IMR-90 (cell line): ENCODE results near the gene MAPKAPK2. TPM values are rescaled to one million over a fixed set of nuclear protein-coding genes. Genes with fewer than 3 reads are reported as not detected.
A peak's percentile ranks its signal among the peaks of the same experiment; 100 is the strongest.

ENCODE experiments used
- ATAC-seq: fragments of 200-7000 bp; cut with Tn5 transposase; 2 replicates; pipeline ENCODE4 v1.9.1; 2020; ENCODE audit warnings: low read depth, mild to moderate bottlenecking, moderate library complexity
- BruUV-seq: library from RNA; stranded (reverse); fragments of 400-500 nt; replicated peaks from 2 replicates; lab custom pipeline; 2021; lab: Mats Ljungman, UMichigan
- CTCF ChIA-PET: fragments of 300-600 bp; formaldehyde crosslinking; extraction: SDS; loops from one replicate; lab custom pipeline; 2021; ENCODE audit warnings: antibody characterized with exemption; lab: Yijun Ruan, JAX
- POLR2A ChIA-PET: fragments of 300-600 bp; sonication (Branson Sonifier 250); formaldehyde crosslinking; loops from one replicate; lab custom pipeline; 2022; ENCODE audit warnings: antibody characterized with exemption; ENCODE audit not compliant: unreplicated experiment; lab: Charles Lee
- DNase-seq: peaks from one replicate; pipeline ENCODE4 v3.0.0; 2013
- H2AFZ ChIP-seq: replicated peaks from 2 replicates; pipeline ENCODE3; 2013; ENCODE audit warnings: low read length, mild to moderate bottlenecking; ENCODE audit not compliant: poor library complexity
- H2AK5ac ChIP-seq: 2 replicates; pipeline ENCODE4 v1.6.1; 2013; ENCODE audit warnings: low read depth, low read length, inconsistent platforms
- H2AK9ac ChIP-seq: replicated peaks from 2 replicates; pipeline ENCODE3; 2013; ENCODE audit warnings: mild to moderate bottlenecking, low read depth, low read length, moderate library complexity; ENCODE audit not compliant: poor library complexity
- H2BK120ac ChIP-seq: 2 replicates; pipeline ENCODE4 v1.6.1; 2013; ENCODE audit warnings: low read depth, low read length, inconsistent platforms
- H2BK15ac ChIP-seq: 3 replicates; pipeline ENCODE4 v1.6.1; 2013; ENCODE audit warnings: low read depth, low read length, inconsistent platforms
- H2BK20ac ChIP-seq: 2 replicates; pipeline ENCODE4 v1.6.1; 2013; ENCODE audit warnings: low read depth, mild to moderate bottlenecking, inconsistent platforms, low read length, moderate library complexity
- H2BK5ac ChIP-seq: 2 replicates; pipeline ENCODE4 v1.6.1; 2013; ENCODE audit warnings: mild to moderate bottlenecking, low read depth, low read length, inconsistent platforms; ENCODE audit not compliant: poor library complexity, severe bottlenecking
- H3K14ac ChIP-seq: replicated peaks from 2 replicates; pipeline ENCODE4 v1.6.1; 2013; ENCODE audit warnings: low read depth, low read length, inconsistent platforms
- H3K18ac ChIP-seq: 2 replicates; pipeline ENCODE4 v1.6.1; 2013; ENCODE audit warnings: low read depth, low read length, control low read depth
- H3K23ac ChIP-seq: 2 replicates; pipeline ENCODE4 v1.6.1; 2013; ENCODE audit warnings: low read depth, low read length, inconsistent platforms
- H3K27ac ChIP-seq: 2 replicates; pipeline ENCODE4 v1.5.1; 2013; ENCODE audit warnings: mild to moderate bottlenecking, control low read depth, low read length; ENCODE audit not compliant: insufficient read depth
- H3K27me3 ChIP-seq: 2 replicates; pipeline ENCODE4 v1.6.1; 2013; ENCODE audit warnings: low read length; ENCODE audit not compliant: control insufficient read depth, insufficient read depth
- H3K36me3 ChIP-seq: 2 replicates; pipeline ENCODE4 v1.6.1; 2013; ENCODE audit warnings: low read length, mixed read lengths; ENCODE audit not compliant: control insufficient read depth, insufficient read depth
- H3K4ac ChIP-seq: 2 replicates; pipeline ENCODE4 v1.6.1; 2013; ENCODE audit warnings: low read depth, low read length, inconsistent platforms
- H3K4me1 ChIP-seq: 2 replicates; pipeline ENCODE4 v1.6.1; 2013; ENCODE audit warnings: low read length, mixed read lengths; ENCODE audit not compliant: control insufficient read depth, insufficient read depth
- H3K4me2 ChIP-seq: 2 replicates; pipeline ENCODE4 v1.6.1; 2013; ENCODE audit warnings: low read depth, mild to moderate bottlenecking, control low read depth, low read length, moderate library complexity
- H3K4me3 ChIP-seq: 2 replicates; pipeline ENCODE4 v1.5.1; 2013; ENCODE audit warnings: low read depth, mild to moderate bottlenecking, control low read depth, low read length, moderate library complexity; ENCODE audit not compliant: insufficient read depth
- H3K56ac ChIP-seq: 2 replicates; pipeline ENCODE4 v1.6.1; 2013; ENCODE audit warnings: low read length, inconsistent platforms; ENCODE audit not compliant: insufficient read depth; ENCODE audit errors: extremely low read depth
- H3K79me1 ChIP-seq, 2 experiments: 2 replicates each; pipeline ENCODE4 v1.6.1; 2013; ENCODE audit warnings: low read length in 2 of 2, inconsistent platforms in 1 of 2, low read depth in 1 of 2
- H3K9ac ChIP-seq: 2 replicates; pipeline ENCODE4 v1.6.1; 2013; ENCODE audit warnings: low read depth, low read length, control low read depth
- H3K9me1 ChIP-seq: 2 replicates; pipeline ENCODE4 v1.6.1; 2013; ENCODE audit warnings: low read length, inconsistent platforms; ENCODE audit not compliant: insufficient read depth
- H3K9me3 ChIP-seq: 2 replicates; pipeline ENCODE4 v1.6.1; 2013; ENCODE audit warnings: low read length; ENCODE audit not compliant: control insufficient read depth, insufficient read depth
- H4K20me1 ChIP-seq: 2 replicates; pipeline ENCODE4 v1.6.1; 2013; ENCODE audit warnings: low read length, inconsistent platforms; ENCODE audit not compliant: insufficient read depth
- H4K5ac ChIP-seq: 2 replicates; pipeline ENCODE4 v1.6.1; 2013; ENCODE audit warnings: mild to moderate bottlenecking, low read depth, low read length, control low read depth
- H4K8ac ChIP-seq, 2 experiments: 2 replicates each; pipeline ENCODE4 v1.6.1; 2013; ENCODE audit warnings: low read depth in 2 of 2, low read length in 2 of 2, control low read depth in 1 of 2, inconsistent platforms in 1 of 2
- H4K91ac ChIP-seq: 2 replicates; pipeline ENCODE4 v1.6.1; 2013; ENCODE audit warnings: low read depth, low read length, inconsistent platforms; ENCODE audit not compliant: insufficient read depth
- BHLHE40 ChIP-seq: fragments of 150-350 bp; IDR thresholded peaks from 2 replicates; pipeline ENCODE4 v1.6.1; 2016; ENCODE audit warnings: mild to moderate bottlenecking, low read depth, low read length
- CEBPB ChIP-seq: IDR thresholded peaks from 2 replicates; pipeline ENCODE4 v1.6.1; 2012; ENCODE audit warnings: low read depth, low read length, improper control_type of control experiment
- FOS ChIP-seq: fragments of 150-350 bp; IDR thresholded peaks from 2 replicates; pipeline ENCODE4 v1.6.1; 2016; ENCODE audit warnings: low read depth, low read length
- MAZ ChIP-seq: IDR thresholded peaks from 2 replicates; pipeline ENCODE4 v1.6.1; 2012; ENCODE audit warnings: low read depth, mild to moderate bottlenecking, low read length, improper control_type of control experiment, moderate library complexity, borderline replicate concordance
- NFE2L2 ChIP-seq: fragments of 150-350 bp; IDR thresholded peaks from 2 replicates; pipeline ENCODE4 v1.6.1; 2016; ENCODE audit warnings: low read depth, mild to moderate bottlenecking, low read length
- POLR2A ChIP-seq: IDR thresholded peaks from 2 replicates; pipeline ENCODE4 v1.6.1; 2012; ENCODE audit warnings: mild to moderate bottlenecking, low read depth, low read length
- RAD21 ChIP-seq: IDR thresholded peaks from 2 replicates; pipeline ENCODE4 v1.6.1; 2012; ENCODE audit warnings: low read length, improper control_type of control experiment
- RFX5 ChIP-seq: IDR thresholded peaks from 2 replicates; pipeline ENCODE4 v1.8.0; 2012; ENCODE audit warnings: low read depth, mild to moderate bottlenecking, low read length, moderate library complexity
- SMC3 ChIP-seq: fragments of 150-350 bp; IDR thresholded peaks from 2 replicates; pipeline ENCODE4 v1.6.1; 2016; ENCODE audit warnings: low read depth, mild to moderate bottlenecking, antibody characterized with exemption, low read length, moderate library complexity
- WGBS, 2 experiments: methylation state at CpG; one replicate each; pipeline versions ENCODE4 v1.1.5 to v1.1.7; 2013; ENCODE audit warnings: missing lambda C conversion rate in 2 of 2; ENCODE audit not compliant: insufficient read length in 1 of 2; ENCODE audit errors: extremely low coverage in 2 of 2; 5-methylcytosine and 5-hydroxymethylcytosine counted together
- dilution Hi-C: fragments of 300-500 bp; cut with HindIII; formaldehyde crosslinking; loops from one replicate; pipeline ENCODE4 v1.14.3; 2018; ENCODE audit warnings: low sequenced_read_pairs; ENCODE audit not compliant: unreplicated experiment
- in situ Hi-C: fragments of 300-500 bp; cut with MboI; formaldehyde crosslinking; loops from 3 replicates; pipeline ENCODE4 v1.14.3; 2019; ENCODE audit warnings: low sequenced_read_pairs, inconsistent platforms, mixed read lengths
- intact Hi-C: fragments of 100-400 bp; cut with micrococcal nuclease; formaldehyde crosslinking; loops from 2 replicates; pipeline ENCODE4 v1.10.0; 2022
- polyA plus RNA-seq, 3 experiments: library from polyadenylated mRNA; depleted of rRNA; stranded (reverse); fragments of >200 nt; gene quantifications; 2 replicates each; pipeline ENCODE4 v1.2.3, GENCODE V29; 2012; ENCODE audit warnings: low replicate concordance in 1 of 3
- total RNA-seq: library from RNA; depleted of rRNA; stranded (reverse); fragments of >200 nt; gene quantifications from 2 replicates; pipeline ENCODE4 v1.2.3, GENCODE V29; 2012

Gene MAPKAPK2
- total and polyA plus RNA-seq, 2 of the 4 experiments (the other 2 are of a cell fraction), result 56.5 to 66.4 TPM

DNA sequence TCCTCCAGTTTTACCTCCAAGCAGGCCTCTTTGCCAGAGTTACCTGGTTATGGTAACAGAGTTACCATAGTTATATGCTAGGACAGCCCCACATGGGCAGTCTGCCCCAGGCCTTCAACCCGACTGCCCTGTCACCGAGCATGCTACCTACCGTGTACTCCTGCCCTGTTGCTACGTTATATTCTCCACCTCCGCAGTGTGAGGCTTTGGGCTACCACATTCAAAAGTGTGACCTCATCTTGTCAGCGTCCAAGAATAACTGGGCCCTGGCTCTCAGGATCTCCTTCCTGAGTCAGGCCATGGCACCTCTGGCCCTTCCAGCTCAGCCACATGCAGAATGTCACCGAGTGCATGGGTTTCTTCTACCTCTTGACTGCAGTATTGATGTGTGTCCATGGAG is 8.9 kb downstream of the MAPKAPK2 start:
- BruUV-seq, result no TSS peak
- DNase-seq (peak; percentile 50), ATAC-seq (no peak)
- Histone ChIP-seq H3K56ac (no peak overlapping the region), H3K14ac (peak overlapping the region; percentile 44), H3K4me3 (no peak overlapping the region), H3K4me1 (peaks cover 56% of the 10 kb centered on the region), H2AFZ (no peak overlapping the region), H3K4me2 (peak overlapping the region; percentile 83), H3K23ac (peak overlapping the region; percentile 57), H3K79me1 (peaks cover 21 to 98% of the 10 kb centered on the region in 2 experiments), H3K36me3 (peaks cover 6% of the 10 kb centered on the region; the same call in 1 of the 2 replicates), H3K9me1 (peaks cover 86% of the 10 kb centered on the region), H3K9me3 (no peaks in the 10 kb centered on the region), H4K20me1 (peaks cover 100% of the 10 kb centered on the region), H2BK20ac (no peak overlapping the region; the same call in 1 of the 2 replicates), H4K8ac (no peak overlapping the region), H4K5ac (no peak overlapping the region), H4K91ac (no peak overlapping the region), H3K18ac (no peak overlapping the region), H3K4ac (0 out of 2 replicates have a peak overlapping the region, but pooled peaks have one; percentile 39), H3K9ac (no peak overlapping the region; the same call in 1 of the 2 replicates), H2BK15ac (no peak overlapping the region), H2BK120ac (no peak overlapping the region), H3K27ac (no peak overlapping the region), H2BK5ac (peak overlapping the region; percentile 18), H2AK9ac (peak overlapping the region; percentile 38), H3K27me3 (no peaks in the 10 kb centered on the region), H2AK5ac (peak overlapping the region; percentile 15; the same call in 1 of the 2 replicates)
- CTCF ChIA-PET, result interaction anchor here (0.6 to 1.4 kb wide), 3 partner anchors 60 to 215 kb away, joined by 3 to 5 read pairs (median 4); no protein-coding TSS in a partner anchor
- WGBS, 2 experiments, result 87% methylated on average over 3 of the region's 7 CpGs; no CpG with 5 or more reads in 1 of the 2 experiments
- intact Hi-C loops (no loop called here), dilution Hi-C loops (no loop called here), in situ Hi-C loops (no loop called here)
- POLR2A ChIA-PET, result no interaction called here
- TF ChIP-seq POLR2A (no peak), SMC3 (no peak), CEBPB (no peak), NFE2L2 (no peak), BHLHE40 (no peak), RAD21 (no peak), FOS (no peak), MAZ (no peak), RFX5 (no peak)
